ENCODE results near the gene OTOA.

OTOA gene

DNA sequence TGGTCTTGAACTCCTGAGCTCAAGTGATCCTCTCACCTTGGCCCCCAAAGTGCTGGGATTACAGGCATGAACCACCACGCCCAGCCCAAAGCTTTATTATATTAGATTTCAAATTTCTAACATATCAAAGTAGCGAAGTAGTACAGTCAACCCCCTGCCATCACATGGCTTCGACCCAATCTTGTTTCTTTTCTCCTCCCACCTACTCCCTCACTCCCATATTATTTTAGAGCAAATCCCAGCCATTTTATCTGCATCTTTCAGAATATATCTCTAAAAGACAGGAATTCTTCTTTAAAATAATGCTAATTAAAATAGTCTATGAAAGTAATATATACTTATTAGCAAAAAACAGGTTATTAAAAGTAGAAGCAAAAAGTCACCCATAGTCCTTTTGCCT, 12.3 kb upstream of the OTOA start:
- TF ChIP-seq NFIC (IDR thresholded peaks at IDR 0.05) = no peak
- no peak for TF ChIP-seq EP300 (IDR thresholded peaks at IDR 0.05; ENCODE audit: borderline replicate concordance)
- no peak for TF ChIP-seq FOXM1 (IDR thresholded peaks at IDR 0.05; ENCODE audit: borderline replicate concordance, low read depth)

DNA sequence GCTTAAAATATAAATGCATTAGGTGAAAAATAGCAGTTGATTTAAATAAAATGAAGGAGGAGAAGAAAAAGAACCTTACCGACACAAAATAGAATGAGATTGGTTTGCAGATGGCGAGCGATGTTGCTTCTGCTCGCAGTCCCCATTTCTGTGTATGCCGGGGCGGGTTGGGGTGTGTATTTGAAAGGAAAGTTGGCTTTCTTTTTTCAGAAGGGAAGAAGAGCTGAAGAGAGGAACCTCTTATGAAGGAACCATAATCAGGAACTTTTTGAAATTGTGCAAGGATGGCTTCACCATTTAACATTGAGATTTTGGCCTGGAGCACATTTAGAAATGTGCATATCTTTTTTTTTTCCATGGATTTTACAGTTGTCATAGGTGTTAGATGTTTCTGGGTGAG, 11.3 kb upstream of the OTOA start, which contains the start of gene IGSF6:
TSS of gene IGSF6 (minus strand) at position 156 of the 400 bp plus-strand sequence. CDS start at position 146, 10 bp downstream.
- no peak for TF ChIP-seq TAF1 (IDR thresholded peaks at IDR 0.05; ENCODE audit: low read depth)
- TF ChIP-seq TCF12 (IDR thresholded peaks at IDR 0.05; ENCODE audit: low read depth) = no peak
- no peak for TF ChIP-seq TEAD4 (IDR thresholded peaks at IDR 0.05)
- TF ChIP-seq, protein P1, sequence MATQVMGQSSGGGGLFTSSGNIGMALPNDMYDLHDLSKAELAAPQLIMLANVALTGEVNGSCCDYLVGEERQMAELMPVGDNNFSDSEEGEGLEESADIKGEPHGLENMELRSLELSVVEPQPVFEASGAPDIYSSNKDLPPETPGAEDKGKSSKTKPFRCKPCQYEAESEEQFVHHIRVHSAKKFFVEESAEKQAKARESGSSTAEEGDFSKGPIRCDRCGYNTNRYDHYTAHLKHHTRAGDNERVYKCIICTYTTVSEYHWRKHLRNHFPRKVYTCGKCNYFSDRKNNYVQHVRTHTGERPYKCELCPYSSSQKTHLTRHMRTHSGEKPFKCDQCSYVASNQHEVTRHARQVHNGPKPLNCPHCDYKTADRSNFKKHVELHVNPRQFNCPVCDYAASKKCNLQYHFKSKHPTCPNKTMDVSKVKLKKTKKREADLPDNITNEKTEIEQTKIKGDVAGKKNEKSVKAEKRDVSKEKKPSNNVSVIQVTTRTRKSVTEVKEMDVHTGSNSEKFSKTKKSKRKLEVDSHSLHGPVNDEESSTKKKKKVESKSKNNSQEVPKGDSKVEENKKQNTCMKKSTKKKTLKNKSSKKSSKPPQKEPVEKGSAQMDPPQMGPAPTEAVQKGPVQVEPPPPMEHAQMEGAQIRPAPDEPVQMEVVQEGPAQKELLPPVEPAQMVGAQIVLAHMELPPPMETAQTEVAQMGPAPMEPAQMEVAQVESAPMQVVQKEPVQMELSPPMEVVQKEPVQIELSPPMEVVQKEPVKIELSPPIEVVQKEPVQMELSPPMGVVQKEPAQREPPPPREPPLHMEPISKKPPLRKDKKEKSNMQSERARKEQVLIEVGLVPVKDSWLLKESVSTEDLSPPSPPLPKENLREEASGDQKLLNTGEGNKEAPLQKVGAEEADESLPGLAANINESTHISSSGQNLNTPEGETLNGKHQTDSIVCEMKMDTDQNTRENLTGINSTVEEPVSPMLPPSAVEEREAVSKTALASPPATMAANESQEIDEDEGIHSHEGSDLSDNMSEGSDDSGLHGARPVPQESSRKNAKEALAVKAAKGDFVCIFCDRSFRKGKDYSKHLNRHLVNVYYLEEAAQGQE (IDR thresholded peaks at IDR 0.05; ENCODE audit: low read depth) = no peak
- TF ChIP-seq FOXM1 (IDR thresholded peaks at IDR 0.05; ENCODE audit: borderline replicate concordance, low read depth) = no peak
- TF ChIP-seq EP300 (IDR thresholded peaks at IDR 0.05; ENCODE audit: borderline replicate concordance) = no peak
- no peak for TF ChIP-seq EGR1 (IDR thresholded peaks at IDR 0.05)
- TF ChIP-seq NFIC (IDR thresholded peaks at IDR 0.05) = no peak
- no peak for TF ChIP-seq CREB1 (IDR thresholded peaks at IDR 0.05; ENCODE audit: low read depth)
- TF ChIP-seq, protein P2, sequence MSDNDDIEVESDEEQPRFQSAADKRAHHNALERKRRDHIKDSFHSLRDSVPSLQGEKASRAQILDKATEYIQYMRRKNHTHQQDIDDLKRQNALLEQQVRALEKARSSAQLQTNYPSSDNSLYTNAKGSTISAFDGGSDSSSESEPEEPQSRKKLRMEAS (IDR thresholded peaks at IDR 0.05) = no peak
- no peak for TF ChIP-seq RAD21 (IDR thresholded peaks at IDR 0.05; ENCODE audit: low read depth)
- no peak for TF ChIP-seq CEBPB (IDR thresholded peaks at IDR 0.05)
- no peak for TF ChIP-seq YY1 (IDR thresholded peaks at IDR 0.05; ENCODE audit: low read depth)
- TF ChIP-seq, protein P3, sequence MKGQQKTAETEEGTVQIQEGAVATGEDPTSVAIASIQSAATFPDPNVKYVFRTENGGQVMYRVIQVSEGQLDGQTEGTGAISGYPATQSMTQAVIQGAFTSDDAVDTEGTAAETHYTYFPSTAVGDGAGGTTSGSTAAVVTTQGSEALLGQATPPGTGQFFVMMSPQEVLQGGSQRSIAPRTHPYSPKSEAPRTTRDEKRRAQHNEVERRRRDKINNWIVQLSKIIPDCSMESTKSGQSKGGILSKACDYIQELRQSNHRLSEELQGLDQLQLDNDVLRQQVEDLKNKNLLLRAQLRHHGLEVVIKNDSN (IDR thresholded peaks at IDR 0.05) = no peak
- no peak for TF ChIP-seq ZBTB7A (IDR thresholded peaks at IDR 0.05; ENCODE audit: low read depth)

DNA sequence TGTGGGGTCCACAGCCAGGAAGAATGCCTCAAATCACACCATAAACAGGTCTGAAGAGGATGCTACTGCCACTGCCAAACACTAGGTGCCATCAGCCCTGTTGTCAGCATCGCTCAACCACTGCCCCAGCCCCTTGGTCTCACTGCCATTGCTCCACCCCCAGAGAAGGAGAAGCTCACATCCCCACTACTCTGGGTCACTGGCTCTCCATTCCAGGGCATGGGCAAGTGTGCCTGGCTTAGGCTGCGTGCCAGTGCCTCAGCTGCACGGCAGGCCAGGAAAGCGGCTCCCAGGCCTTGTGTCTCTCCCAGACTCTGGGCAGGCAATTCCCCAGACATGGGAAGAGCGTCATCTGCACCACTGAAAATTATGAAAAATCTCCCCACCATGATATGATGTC, 10.2 kb upstream of the OTOA start:
- no peak for TF ChIP-seq YY1 (IDR thresholded peaks at IDR 0.05; ENCODE audit: low read depth)

DNA sequence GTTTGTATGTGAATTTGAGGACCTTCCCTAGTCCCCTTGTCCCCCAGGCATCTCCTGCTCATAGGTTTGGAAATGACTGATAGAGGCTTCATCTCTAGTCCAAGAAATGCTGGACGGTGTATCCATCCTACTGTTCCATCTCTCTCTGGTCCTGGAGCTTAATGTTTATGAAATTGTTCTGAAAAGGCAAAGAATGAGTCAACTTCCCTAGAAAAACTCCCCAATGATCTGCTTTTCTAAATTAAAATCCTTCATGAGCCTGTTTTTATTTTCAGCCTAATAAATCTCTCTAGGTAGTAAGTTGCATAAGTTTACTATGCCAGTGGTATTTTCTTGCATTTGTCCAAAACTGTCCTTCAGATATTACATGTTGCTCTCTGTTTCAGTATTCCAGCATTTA, 9.3 kb upstream of the OTOA start:
- TF ChIP-seq EGR1 (IDR thresholded peaks at IDR 0.05) (no peak), FOXM1 (IDR thresholded peaks at IDR 0.05; ENCODE audit: borderline replicate concordance, low read depth) (no peak), ZBTB7A (IDR thresholded peaks at IDR 0.05; ENCODE audit: low read depth) (no peak)
- TF ChIP-seq, protein P1 (IDR thresholded peaks at IDR 0.05; ENCODE audit: low read depth) = no peak

DNA sequence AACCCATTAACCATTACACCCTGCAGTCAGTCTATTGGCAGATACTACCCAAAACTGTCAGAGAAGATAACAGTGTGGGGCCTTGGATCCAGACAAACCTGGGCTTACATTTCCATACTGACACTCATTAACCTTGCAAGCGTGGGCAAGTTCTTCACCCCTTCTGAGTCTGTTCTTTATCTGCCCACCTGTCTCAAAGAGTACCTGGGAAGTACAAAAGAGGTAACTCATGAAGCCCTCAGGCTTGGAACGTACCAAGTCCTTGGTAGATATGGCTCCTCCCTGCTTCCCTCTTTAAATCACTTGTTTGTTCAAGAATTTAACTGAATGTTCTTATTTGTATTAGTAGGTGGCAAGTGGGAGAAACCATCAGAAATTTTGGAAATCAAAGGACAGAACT, 8.9 kb upstream of the OTOA start:
- TF ChIP-seq YY1 (IDR thresholded peaks at IDR 0.05; ENCODE audit: low read depth) = no peak
- no peak for TF ChIP-seq TAF1 (IDR thresholded peaks at IDR 0.05; ENCODE audit: low read depth)
- TF ChIP-seq, protein P3 (IDR thresholded peaks at IDR 0.05) = no peak
- TF ChIP-seq, protein P2 (IDR thresholded peaks at IDR 0.05) = no peak
- no peak for TF ChIP-seq TCF12 (IDR thresholded peaks at IDR 0.05; ENCODE audit: low read depth)
- no peak for TF ChIP-seq EGR1 (IDR thresholded peaks at IDR 0.05)
- no peak for TF ChIP-seq CREB1 (IDR thresholded peaks at IDR 0.05; ENCODE audit: low read depth)
- TF ChIP-seq, protein P1 (IDR thresholded peaks at IDR 0.05; ENCODE audit: low read depth) = no peak
- no peak for TF ChIP-seq CEBPB (IDR thresholded peaks at IDR 0.05)
- TF ChIP-seq RAD21 (IDR thresholded peaks at IDR 0.05; ENCODE audit: low read depth) = no peak
- TF ChIP-seq EP300 (IDR thresholded peaks at IDR 0.05; ENCODE audit: borderline replicate concordance) = no peak
- TF ChIP-seq FOXM1 (IDR thresholded peaks at IDR 0.05; ENCODE audit: borderline replicate concordance, low read depth) = no peak
- TF ChIP-seq ZBTB7A (IDR thresholded peaks at IDR 0.05; ENCODE audit: low read depth) = no peak
- TF ChIP-seq NFIC (IDR thresholded peaks at IDR 0.05) = no peak
- TF ChIP-seq TEAD4 (IDR thresholded peaks at IDR 0.05) = no peak

Measured in Ishikawa (cell line).